Fibroblast of mammary gland (primary cell): ENCODE results near the gene TTPAL.

Experiments
- DNase-seq: peaks from one replicate; pipeline ENCODE4 v3.0.0-alpha.2; 2010; ENCODE audit warnings: low read depth
- H3K4me3 ChIP-seq: 2 replicates; pipeline ENCODE4 v1.5.1; 2011; ENCODE audit warnings: low read depth, mild to moderate bottlenecking, low read length, moderate library complexity; ENCODE audit not compliant: control insufficient read depth
- CTCF ChIP-seq: conservative IDR thresholded peaks from 2 replicates; pipeline ENCODE4 v1.5.1; 2011; ENCODE audit warnings: low read depth, low read length, inconsistent platforms; ENCODE audit not compliant: control insufficient read depth, insufficient read depth

Gene TTPAL

GRCh38 chr20:44429419-44430269 lies 46.0 kb upstream of the TTPAL start:
- no peak for DNase-seq
- no peak for TF ChIP-seq CTCF
- H3K4me3 ChIP-seq = no peak overlapping the region

GRCh38 chr20:44430270-44431065 lies 45.2 kb upstream of the TTPAL start:
- no peak for DNase-seq
- H3K4me3 ChIP-seq = no peak overlapping the region
- no peak for TF ChIP-seq CTCF

- TF ChIP-seq CTCF = no peak
- H3K4me3 ChIP-seq = no peak overlapping the region
- DNase-seq = no peak
These were observed 44.6 kb upstream of the TTPAL start for GRCh38 chr20:44431118-44431501.

DNA sequence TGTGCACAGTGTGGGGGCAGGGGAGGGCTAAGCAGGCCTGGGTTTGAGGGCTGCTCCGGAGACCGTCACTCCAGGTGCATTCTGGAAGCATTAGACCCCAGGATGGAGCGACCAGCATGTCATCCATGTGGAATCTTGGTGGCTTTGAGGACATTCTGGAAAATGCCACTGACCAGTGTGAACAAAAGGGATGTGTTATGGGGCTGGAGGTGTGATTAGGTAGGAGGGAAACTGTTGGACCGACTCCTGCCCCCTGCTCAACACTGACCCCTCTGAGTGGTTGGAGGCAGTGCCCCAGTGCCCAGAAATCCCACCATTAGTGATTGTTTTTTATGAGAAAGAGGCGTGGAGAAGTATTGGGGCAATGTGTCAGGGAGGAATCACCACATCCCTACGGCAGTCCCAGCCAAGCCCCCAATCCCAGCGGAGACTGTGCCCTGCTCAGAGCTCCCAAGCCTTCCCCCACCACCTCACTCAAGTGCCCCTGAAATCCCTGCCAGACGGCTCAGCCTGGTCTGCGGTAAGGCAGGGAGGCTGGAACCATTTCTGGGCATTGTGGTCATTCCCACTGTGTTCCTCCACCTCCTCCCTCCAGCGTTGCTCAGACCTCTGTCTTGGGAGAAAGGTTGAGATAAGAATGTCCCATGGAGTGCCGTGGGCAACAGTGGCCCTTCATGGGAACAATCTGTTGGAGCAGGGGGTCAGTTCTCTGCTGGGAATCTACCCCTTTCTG lies 44.0 kb upstream of the TTPAL start:
- no peak overlapping the region for H3K4me3 ChIP-seq
- TF ChIP-seq CTCF = no peak
- DNase-seq = no peak

DNA sequence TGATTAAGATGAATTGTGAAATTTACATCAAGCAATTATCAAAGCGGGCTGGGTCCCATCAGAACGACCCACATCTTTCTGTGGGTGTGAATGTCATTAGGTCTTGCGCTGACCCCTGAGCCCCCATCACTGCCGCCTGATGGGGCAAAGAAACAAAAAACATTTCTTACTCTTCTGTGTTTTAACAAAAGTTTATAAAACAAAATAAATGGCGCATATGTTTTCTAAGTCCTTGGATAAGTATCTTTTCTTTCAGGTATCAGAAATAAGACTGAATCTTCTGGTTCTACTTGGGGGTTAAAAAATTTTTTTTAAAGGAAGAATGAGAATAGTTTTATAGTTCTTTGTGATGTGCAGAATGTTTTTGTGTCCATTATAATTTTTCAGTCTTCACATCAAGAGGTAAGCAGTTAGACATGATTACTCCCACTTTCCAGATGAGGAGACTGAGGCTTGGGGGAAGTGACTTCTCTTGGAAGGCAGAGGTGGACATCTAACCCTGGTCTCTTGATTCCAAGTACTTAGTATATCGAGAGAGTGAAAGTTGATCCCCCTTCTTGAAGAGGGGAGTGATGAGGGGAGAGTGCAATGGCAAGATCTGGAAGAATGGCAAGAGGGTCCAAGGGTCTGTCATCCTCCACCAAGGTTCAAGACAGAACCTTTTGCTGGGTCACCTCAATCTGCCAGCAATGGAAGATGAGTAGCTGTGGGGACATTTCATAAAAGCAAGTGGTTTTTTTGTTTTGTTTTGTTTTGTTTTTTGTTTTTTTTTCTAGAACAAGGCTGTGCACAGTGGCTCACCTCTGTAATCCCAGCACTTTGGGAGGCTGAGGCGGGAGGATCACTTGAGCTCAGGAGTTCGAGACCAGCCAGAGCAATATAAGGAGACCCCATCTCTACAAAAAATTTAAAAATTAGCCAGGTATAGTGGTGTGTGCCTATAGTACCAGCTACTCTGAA lies 42.8 kb upstream of the TTPAL start:
- no peak for TF ChIP-seq CTCF
- H3K4me3 ChIP-seq = no peak overlapping the region

More for the DNA sequence above, 42.8 kb upstream of the TTPAL start:
- no peak for DNase-seq
